ENCODE data around the gene OGN.

- TF ChIP-seq, protein P1, sequence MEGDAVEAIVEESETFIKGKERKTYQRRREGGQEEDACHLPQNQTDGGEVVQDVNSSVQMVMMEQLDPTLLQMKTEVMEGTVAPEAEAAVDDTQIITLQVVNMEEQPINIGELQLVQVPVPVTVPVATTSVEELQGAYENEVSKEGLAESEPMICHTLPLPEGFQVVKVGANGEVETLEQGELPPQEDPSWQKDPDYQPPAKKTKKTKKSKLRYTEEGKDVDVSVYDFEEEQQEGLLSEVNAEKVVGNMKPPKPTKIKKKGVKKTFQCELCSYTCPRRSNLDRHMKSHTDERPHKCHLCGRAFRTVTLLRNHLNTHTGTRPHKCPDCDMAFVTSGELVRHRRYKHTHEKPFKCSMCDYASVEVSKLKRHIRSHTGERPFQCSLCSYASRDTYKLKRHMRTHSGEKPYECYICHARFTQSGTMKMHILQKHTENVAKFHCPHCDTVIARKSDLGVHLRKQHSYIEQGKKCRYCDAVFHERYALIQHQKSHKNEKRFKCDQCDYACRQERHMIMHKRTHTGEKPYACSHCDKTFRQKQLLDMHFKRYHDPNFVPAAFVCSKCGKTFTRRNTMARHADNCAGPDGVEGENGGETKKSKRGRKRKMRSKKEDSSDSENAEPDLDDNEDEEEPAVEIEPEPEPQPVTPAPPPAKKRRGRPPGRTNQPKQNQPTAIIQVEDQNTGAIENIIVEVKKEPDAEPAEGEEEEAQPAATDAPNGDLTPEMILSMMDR (IDR thresholded peaks at IDR 0.05) = no peak
- no peak for TF ChIP-seq POLR2A (IDR thresholded peaks at IDR 0.05)
Measured at GRCh38 chr9:92397853-92398252, 6.5 kb downstream of the OGN start.
